ENCODE results near the gene AOAH. TPM values are rescaled to one million over a fixed set of nuclear protein-coding genes. Genes with fewer than 3 reads are reported as not detected.

AOAH gene
- total and polyA plus RNA-seq, 11 donors: 0.65 to 42.0 (median 1.8) TPM

GRCh38 chr7:36598054-36598674, 126.1 kb downstream of the AOAH start:
- TF ChIP-seq POLR2A (IDR thresholded peaks at IDR 0.05) (no peak), CTCF (IDR thresholded peaks at IDR 0.05) (no peak)
- Histone ChIP-seq H3K36me3 (peaks cover 0 to 9% (median 0%) of the 10 kb centered on the region in 9 donors), H3K4me3 (no peak overlapping the region), H3K9me3 (no peaks in the 10 kb centered on the region), H3K4me1 (no peaks in the 10 kb centered on the region), H3K27me3 (peaks cover 0 to 8% (median 0%) of the 10 kb centered on the region in 9 donors), H3K27ac (no peak overlapping the region)
- no peak for DNase-seq
- ATAC-seq: no peak
- intact Hi-C loops (cut with DNase I): no loop called here
- WGBS, 4 donors: 72 to 77% (median 76%) methylated on average over 3 of the region's 3 CpGs

- peaks cover 0 to 9% (median 0%) of the 10 kb centered on the region in 9 donors for H3K36me3 ChIP-seq
- no peak overlapping the region for H3K4me3 ChIP-seq
- H3K9me3 ChIP-seq: no peaks in the 10 kb centered on the region
- 63 to 73% (median 65%) methylated on average over 7 of the region's 7 CpGs for WGBS, 4 donors
- intact Hi-C loops (cut with DNase I): no loop called here
- TF ChIP-seq POLR2A (IDR thresholded peaks at IDR 0.05): no peak
- TF ChIP-seq CTCF (IDR thresholded peaks at IDR 0.05): no peak
- no peak for ATAC-seq
- peaks cover 0 to 8% (median 0%) of the 10 kb centered on the region in 9 donors for H3K27me3 ChIP-seq
- DNase-seq: no peak
- no peaks in the 10 kb centered on the region for H3K4me1 ChIP-seq
- H3K27ac ChIP-seq: no peak overlapping the region
Observed at GRCh38 chr7:36597090-36597773, 127.1 kb downstream of the AOAH start.

- intact Hi-C loops (cut with DNase I): no loop called here
- Histone ChIP-seq H3K4me3 (no peak overlapping the region), H3K27ac (no peak overlapping the region), H3K27me3 (peaks cover 0 to 4% (median 0%) of the 10 kb centered on the region in 9 donors), H3K9me3 (no peaks in the 10 kb centered on the region), H3K36me3 (peaks cover 0 to 9% (median 0%) of the 10 kb centered on the region in 9 donors), H3K4me1 (no peaks in the 10 kb centered on the region)
- WGBS, 4 donors: 93 to 96% (median 94%) methylated on average over 2 of the region's 2 CpGs
- DNase-seq: no peak
- no peak for TF ChIP-seq CTCF (IDR thresholded peaks at IDR 0.05)
- no peak for TF ChIP-seq POLR2A (IDR thresholded peaks at IDR 0.05)
- ATAC-seq: no peak
Observed at GRCh38 chr7:36594445-36594844, 129.8 kb downstream of the AOAH start.

- intact Hi-C loops (cut with DNase I): no loop called here
- DNase-seq: no peak
- H3K27me3 ChIP-seq: no peaks in the 10 kb centered on the region
- no peak for TF ChIP-seq CTCF (IDR thresholded peaks at IDR 0.05)
- TF ChIP-seq POLR2A (IDR thresholded peaks at IDR 0.05): no peak
- no peak for ATAC-seq
- H3K4me1 ChIP-seq: no peaks in the 10 kb centered on the region
- no peaks in the 10 kb centered on the region for H3K9me3 ChIP-seq
- H3K4me3 ChIP-seq: no peak overlapping the region
- peaks cover 0 to 9% (median 0%) of the 10 kb centered on the region in 9 donors for H3K36me3 ChIP-seq
- no peak overlapping the region for H3K27ac ChIP-seq
- WGBS, 4 donors: 79 to 90% (median 84%) methylated on average over 3 of the region's 3 CpGs
Observed at GRCh38 chr7:36591636-36592035, 132.7 kb downstream of the AOAH start.

All from heart left ventricle (tissue), 16 donors.